DOHH2 (cell line): ENCODE data around the gene MEDAG.

ENCODE experiments used
- EZH2phosphoT487 ChIP-seq: fragments of 200-600 bp; sonication (generic); IDR thresholded peaks from 2 replicates; pipeline ENCODE4 v1.6.1; 2017; ENCODE audit warnings: borderline replicate concordance, mild to moderate bottlenecking, antibody characterized with exemption, low read length, moderate library complexity, mixed read lengths
- TF ChIP-seq, protein P1 (sequence below): fragments of 200-600 bp; sonication (generic); IDR thresholded peaks from one replicate; pipeline ENCODE4 v1.5.1; 2014; ENCODE audit warnings: antibody characterized with exemption, mild to moderate bottlenecking, low read depth, low read length; ENCODE audit not compliant: poor library complexity, severe bottlenecking

- TF ChIP-seq EZH2phosphoT487, result no peak
- TF ChIP-seq, protein P1, sequence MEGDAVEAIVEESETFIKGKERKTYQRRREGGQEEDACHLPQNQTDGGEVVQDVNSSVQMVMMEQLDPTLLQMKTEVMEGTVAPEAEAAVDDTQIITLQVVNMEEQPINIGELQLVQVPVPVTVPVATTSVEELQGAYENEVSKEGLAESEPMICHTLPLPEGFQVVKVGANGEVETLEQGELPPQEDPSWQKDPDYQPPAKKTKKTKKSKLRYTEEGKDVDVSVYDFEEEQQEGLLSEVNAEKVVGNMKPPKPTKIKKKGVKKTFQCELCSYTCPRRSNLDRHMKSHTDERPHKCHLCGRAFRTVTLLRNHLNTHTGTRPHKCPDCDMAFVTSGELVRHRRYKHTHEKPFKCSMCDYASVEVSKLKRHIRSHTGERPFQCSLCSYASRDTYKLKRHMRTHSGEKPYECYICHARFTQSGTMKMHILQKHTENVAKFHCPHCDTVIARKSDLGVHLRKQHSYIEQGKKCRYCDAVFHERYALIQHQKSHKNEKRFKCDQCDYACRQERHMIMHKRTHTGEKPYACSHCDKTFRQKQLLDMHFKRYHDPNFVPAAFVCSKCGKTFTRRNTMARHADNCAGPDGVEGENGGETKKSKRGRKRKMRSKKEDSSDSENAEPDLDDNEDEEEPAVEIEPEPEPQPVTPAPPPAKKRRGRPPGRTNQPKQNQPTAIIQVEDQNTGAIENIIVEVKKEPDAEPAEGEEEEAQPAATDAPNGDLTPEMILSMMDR, result no peak
These were observed 32.0 kb upstream of the MEDAG start for GRCh38 chr13:30874111-30874510.
